Measurements from ENCODE around the gene RABGAP1.

Gene RABGAP1

GRCh38 chr9:122954253-122954691, 13.5 kb downstream of the RABGAP1 start:
- H3K4me3 ChIP-seq (ENCODE audit: low read depth, low read length), result no peak overlapping the region
- DNase-seq (ENCODE audit: low read depth), result no peak
- no peak for TF ChIP-seq CTCF (IDR thresholded peaks at IDR 0.05; ENCODE audit: low read depth, low read length, missing control alignments)

- no peak for DNase-seq (ENCODE audit: low read depth)
- TF ChIP-seq CTCF (IDR thresholded peaks at IDR 0.05; ENCODE audit: low read depth, low read length, missing control alignments), result no peak
- no peak overlapping the region for H3K4me3 ChIP-seq (ENCODE audit: low read depth, low read length)
Observed at GRCh38 chr9:122955961-122956360, 15.1 kb downstream of the RABGAP1 start.

DNA sequence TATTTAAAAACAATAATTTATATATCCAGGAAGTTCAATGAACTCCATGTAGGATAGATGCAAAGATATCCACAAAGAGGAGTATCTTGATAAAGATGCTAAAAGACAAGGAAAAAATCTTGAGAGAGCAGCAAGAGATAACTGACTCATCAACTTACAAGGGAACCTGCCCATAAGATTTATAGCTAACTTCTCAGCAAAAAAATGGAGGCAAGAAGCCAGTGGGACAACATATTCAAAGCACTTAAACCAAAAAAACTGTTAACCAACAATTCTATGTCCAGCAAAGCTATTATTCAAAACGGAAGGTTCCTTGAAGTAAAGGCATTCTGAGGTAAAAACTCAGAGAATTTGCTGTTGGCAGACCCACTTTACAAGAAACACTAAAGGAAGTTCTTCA, 20.3 kb downstream of the RABGAP1 start:
- no peak overlapping the region for H3K4me3 ChIP-seq (ENCODE audit: low read depth, low read length)
- TF ChIP-seq CTCF (IDR thresholded peaks at IDR 0.05; ENCODE audit: low read depth, low read length, missing control alignments), result no peak
- no peak for DNase-seq (ENCODE audit: low read depth)

DNA sequence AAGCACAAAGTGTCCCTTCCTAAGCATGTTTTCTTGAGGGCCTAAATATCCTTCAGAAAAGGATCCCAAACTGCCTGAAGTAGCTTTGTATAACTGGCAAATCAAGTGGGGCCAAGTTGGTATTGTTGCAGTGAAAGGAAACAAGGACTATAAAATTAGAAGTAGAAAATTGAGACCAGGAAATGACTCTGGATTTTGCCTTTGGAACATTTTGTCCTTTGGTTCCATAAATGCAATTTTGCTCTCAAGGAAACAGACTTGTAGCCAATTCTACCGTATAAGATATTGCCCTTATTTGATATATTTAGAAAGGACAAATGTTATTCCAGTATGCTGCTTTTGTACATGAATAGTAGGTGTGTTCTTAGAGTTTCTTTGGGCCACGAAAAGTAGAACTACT, 34.4 kb downstream of the RABGAP1 start:
- DNase-seq (ENCODE audit: low read depth), result no peak
- H3K4me3 ChIP-seq (ENCODE audit: low read depth, low read length), result no peak overlapping the region
- no peak for TF ChIP-seq CTCF (IDR thresholded peaks at IDR 0.05; ENCODE audit: low read depth, low read length, missing control alignments)

DNA sequence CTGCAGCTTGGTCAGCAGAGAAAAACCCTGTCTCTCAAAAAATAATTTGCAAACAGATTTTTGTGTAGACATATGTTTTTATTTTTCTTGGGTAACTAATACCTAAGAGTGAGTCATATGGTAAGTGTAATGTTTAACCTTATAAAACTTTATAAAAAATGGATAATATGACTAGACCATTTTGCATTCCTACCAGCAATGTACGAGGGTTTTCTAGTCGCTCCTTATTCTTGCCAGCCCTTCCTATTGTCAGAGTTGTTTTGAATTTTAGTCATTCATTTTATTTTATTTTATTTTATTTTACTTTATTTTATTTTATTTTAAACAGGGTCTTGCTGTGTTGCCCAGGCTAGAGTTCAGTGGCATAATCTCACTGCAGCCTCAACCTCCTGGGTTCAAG, 37.8 kb downstream of the RABGAP1 start:
- no peak for TF ChIP-seq CTCF (IDR thresholded peaks at IDR 0.05; ENCODE audit: low read depth, low read length, missing control alignments)
- H3K4me3 ChIP-seq (ENCODE audit: low read depth, low read length), result no peak overlapping the region
- DNase-seq (ENCODE audit: low read depth), result no peak

DNA sequence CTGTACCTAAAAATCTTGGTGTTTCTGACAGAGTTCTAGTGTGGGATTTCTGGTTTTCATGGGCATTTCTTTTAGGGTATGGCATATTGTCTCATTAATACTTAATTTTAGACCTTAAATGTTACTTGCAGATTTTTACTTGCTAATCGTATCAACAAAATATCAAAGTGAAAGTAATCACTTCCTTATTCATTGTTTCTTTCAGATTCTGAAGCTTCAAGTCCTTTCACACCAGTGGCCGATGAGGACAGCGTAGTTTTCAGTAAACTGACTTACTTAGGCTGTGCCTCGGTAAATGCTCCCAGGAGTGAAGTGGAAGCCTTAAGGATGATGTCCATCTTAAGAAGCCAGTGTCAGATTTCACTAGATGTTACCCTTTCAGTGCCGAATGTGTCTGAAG, 45.2 kb downstream of the RABGAP1 start:
- no peak for TF ChIP-seq CTCF (IDR thresholded peaks at IDR 0.05; ENCODE audit: low read depth, low read length, missing control alignments)
- no peak overlapping the region for H3K4me3 ChIP-seq (ENCODE audit: low read depth, low read length)
- no peak for DNase-seq (ENCODE audit: low read depth)

GRCh38 chr9:122988141-122988540, 47.3 kb downstream of the RABGAP1 start:
- no peak for DNase-seq (ENCODE audit: low read depth)
- H3K4me3 ChIP-seq (ENCODE audit: low read depth, low read length), result no peak overlapping the region
- no peak for TF ChIP-seq CTCF (IDR thresholded peaks at IDR 0.05; ENCODE audit: low read depth, low read length, missing control alignments)

Data from GM12864 (cell line).